ENCODE results near the gene NOPCHAP1. TPM values are rescaled to one million over a fixed set of nuclear protein-coding genes. Genes with fewer than 3 reads are reported as not detected.
"Not testable (repeated sequence)": the region's sequence is repeated elsewhere in the genome, so short reads cannot be mapped to it uniquely, and the experiment has no call there.

NOPCHAP1 gene
- 19.2 TPM for polyA plus RNA-seq (2013, experiment 1 of 4)
- polyA plus RNA-seq (2013, experiment 2 of 4) = 19.2 TPM
- polyA plus RNA-seq (2013, experiment 3 of 4) = 30.2 TPM
- 23.6 TPM for polyA plus RNA-seq (2013, experiment 4 of 4)

DNA sequence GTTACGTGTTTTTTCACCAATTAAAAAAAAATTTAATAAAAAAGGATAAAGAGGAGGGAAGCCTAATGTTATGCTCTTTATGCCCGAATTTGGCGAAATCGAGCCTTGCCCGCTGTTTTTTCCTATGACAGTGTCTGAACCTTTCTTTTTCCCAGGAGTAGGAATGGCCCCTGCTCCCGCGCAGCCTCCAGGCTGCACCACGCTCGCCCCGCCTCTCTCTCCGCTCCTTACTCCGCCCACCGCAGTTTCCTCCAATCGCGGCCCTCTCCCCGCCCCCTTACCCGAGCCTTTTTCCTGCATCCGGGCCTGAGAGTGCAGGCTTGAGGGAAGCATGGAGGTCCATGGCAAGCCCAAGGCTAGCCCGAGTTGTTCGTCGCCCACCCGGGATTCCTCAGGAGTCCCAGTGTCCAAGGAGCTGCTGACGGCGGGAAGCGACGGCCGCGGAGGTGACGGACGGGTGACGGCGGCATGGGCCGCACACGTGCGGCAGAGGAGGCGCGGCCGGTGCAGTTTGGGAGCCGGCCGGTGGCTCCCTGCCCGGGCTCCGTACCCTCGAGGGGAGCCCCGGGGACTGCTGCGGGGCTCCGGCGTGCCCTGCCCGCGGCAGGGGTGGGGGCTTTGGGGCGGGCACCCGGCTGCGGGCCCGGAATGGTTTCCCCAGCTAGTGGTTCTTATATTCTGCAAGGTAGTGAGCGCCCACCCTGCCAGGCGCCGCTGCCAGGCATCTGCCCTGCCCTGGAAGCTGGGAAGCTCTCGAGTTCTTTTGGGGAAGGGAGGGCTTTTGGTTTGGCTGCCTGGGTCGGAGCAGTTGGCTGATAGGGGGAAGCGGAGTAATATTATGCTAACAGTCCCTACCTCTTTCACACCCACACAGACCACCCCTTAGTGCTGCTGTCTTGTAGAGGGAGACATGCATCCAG is at the start of gene NOPCHAP1:
TSS of gene NOPCHAP1 (plus strand) at position 295 of the 920 bp plus-strand sequence. CDS start at position 332, 37 bp downstream.
- H3K27ac ChIP-seq (ENCODE audit: insufficient read depth, low read depth, low read length, poor library complexity, severe bottlenecking) = no peak within 1 kb of the TSS
- peak within 1 kb of the TSS; percentile 75 for H3K4me3 ChIP-seq (ENCODE audit: insufficient read depth, low read depth, low read length)
- no peaks in the 10 kb centered on the region for H3K36me3 ChIP-seq (ENCODE audit: control insufficient read depth, insufficient read depth, low read length)
- WGBS, 2 experiments = 1% methylated on average over 57 of the region's 59 CpGs
- H3K27me3 ChIP-seq (ENCODE audit: control insufficient read depth, insufficient read depth, low read length, poor library complexity, severe bottlenecking) = no peaks in the 10 kb centered on the region
- peaks cover 12% of the 10 kb centered on the region for H3K4me1 ChIP-seq (ENCODE audit: control insufficient read depth, insufficient read depth, low read length)
- no peaks in the 10 kb centered on the region for H3K9me3 ChIP-seq (ENCODE audit: control insufficient read depth, low read length)

DNA sequence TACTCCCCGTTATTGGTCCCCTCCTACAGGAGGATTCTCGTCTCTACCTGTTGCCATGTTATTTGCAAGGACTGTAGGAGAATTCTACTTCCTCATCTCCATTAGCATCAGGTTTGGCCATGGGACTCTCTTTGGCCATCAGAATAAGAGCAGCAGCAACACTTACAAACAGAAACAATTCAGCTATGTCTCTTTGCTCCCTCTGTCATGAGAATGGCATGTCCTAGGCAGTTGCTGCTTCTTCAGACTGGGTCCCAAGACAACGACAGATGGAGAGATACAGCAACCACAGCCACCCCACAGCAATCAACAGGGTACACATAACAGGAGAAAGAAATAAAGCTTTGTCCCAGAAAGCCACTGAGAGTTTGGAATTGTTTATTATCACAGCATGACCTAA is 47.7 kb upstream of the NOPCHAP1 start:
- Histone ChIP-seq H3K36me3 (ENCODE audit: control insufficient read depth, insufficient read depth, low read length) (no peaks in the 10 kb centered on the region), H3K27ac (ENCODE audit: insufficient read depth, low read depth, low read length, poor library complexity, severe bottlenecking) (no peak overlapping the region), H3K27me3 (ENCODE audit: control insufficient read depth, insufficient read depth, low read length, poor library complexity, severe bottlenecking) (no peaks in the 10 kb centered on the region), H3K4me3 (ENCODE audit: insufficient read depth, low read depth, low read length) (no peak overlapping the region), H3K4me1 (ENCODE audit: control insufficient read depth, insufficient read depth, low read length) (no peaks in the 10 kb centered on the region), H3K9me3 (ENCODE audit: control insufficient read depth, low read length) (no peaks in the 10 kb centered on the region)
- WGBS, 2 experiments = 55 to 67% methylated on average over 3 of the region's 3 CpGs

DNA sequence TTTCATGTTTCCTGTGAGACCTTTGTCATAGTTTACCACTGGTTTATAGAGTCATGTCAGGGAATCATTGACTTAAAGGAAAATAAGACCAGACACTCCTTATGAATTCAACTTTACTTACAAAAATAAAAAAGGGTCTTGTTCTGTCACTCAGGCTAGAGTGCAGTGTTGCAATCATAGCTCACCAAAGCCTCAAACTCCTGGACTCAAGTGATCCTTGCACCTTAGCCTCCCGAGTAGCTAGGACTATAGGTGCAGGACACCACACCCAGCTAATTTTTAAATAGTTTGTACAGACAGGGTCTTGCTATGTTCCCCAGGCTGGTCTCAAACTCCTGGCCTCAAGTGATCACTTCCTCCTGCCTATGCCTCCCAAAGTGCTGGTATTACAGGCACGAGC is 47.0 kb upstream of the NOPCHAP1 start:
- Histone ChIP-seq H3K9me3 (ENCODE audit: control insufficient read depth, low read length) (no peaks in the 10 kb centered on the region), H3K36me3 (ENCODE audit: control insufficient read depth, insufficient read depth, low read length) (no peaks in the 10 kb centered on the region), H3K27me3 (ENCODE audit: control insufficient read depth, insufficient read depth, low read length, poor library complexity, severe bottlenecking) (no peaks in the 10 kb centered on the region), H3K4me3 (ENCODE audit: insufficient read depth, low read depth, low read length) (no peak overlapping the region), H3K27ac (ENCODE audit: insufficient read depth, low read depth, low read length, poor library complexity, severe bottlenecking) (no peak overlapping the region), H3K4me1 (ENCODE audit: control insufficient read depth, insufficient read depth, low read length) (no peaks in the 10 kb centered on the region)
- WGBS, 2 experiments = 86 to 88% methylated on average over 1 of the region's 2 CpGs

GRCh38 chr12:104941454-104941853 is 44.7 kb upstream of the NOPCHAP1 start:
- Histone ChIP-seq H3K4me1 (ENCODE audit: control insufficient read depth, insufficient read depth, low read length) (no peaks in the 10 kb centered on the region), H3K9me3 (ENCODE audit: control insufficient read depth, low read length) (no peaks in the 10 kb centered on the region), H3K4me3 (ENCODE audit: insufficient read depth, low read depth, low read length) (no peak overlapping the region), H3K27ac (ENCODE audit: insufficient read depth, low read depth, low read length, poor library complexity, severe bottlenecking) (no peak overlapping the region), H3K36me3 (ENCODE audit: control insufficient read depth, insufficient read depth, low read length) (no peaks in the 10 kb centered on the region), H3K27me3 (ENCODE audit: control insufficient read depth, insufficient read depth, low read length, poor library complexity, severe bottlenecking) (no peaks in the 10 kb centered on the region)
- WGBS, 2 experiments = 100% methylated on average over 1 to 2 of the region's 3 CpGs

DNA sequence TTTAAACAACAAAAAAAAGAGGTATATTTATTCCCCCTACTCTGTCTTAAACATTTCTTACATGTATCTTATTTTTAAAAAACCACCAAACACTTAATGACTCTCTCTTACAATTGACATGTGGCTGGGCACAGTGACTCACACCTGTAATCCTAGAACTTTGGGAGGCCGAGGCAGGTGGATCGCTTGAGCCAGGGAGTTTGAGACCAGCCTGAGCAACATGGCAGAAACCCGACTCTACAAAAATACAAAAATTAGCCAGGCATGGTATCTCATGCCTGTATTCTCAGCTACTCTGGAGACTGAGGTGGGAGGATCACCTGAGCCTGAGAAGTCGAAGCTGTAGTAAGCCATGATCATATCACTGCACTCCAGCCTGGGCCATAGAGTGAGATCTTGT is 44.0 kb upstream of the NOPCHAP1 start:
- H3K4me3 ChIP-seq (ENCODE audit: insufficient read depth, low read depth, low read length) = no peak overlapping the region
- WGBS, 2 experiments = 93% methylated on average over 4 of the region's 4 CpGs
- no peaks in the 10 kb centered on the region for H3K27me3 ChIP-seq (ENCODE audit: control insufficient read depth, insufficient read depth, low read length, poor library complexity, severe bottlenecking)
- no peak overlapping the region for H3K27ac ChIP-seq (ENCODE audit: insufficient read depth, low read depth, low read length, poor library complexity, severe bottlenecking)
- no peaks in the 10 kb centered on the region for H3K9me3 ChIP-seq (ENCODE audit: control insufficient read depth, low read length)
- H3K36me3 ChIP-seq (ENCODE audit: control insufficient read depth, insufficient read depth, low read length) = no peaks in the 10 kb centered on the region
- no peaks in the 10 kb centered on the region for H3K4me1 ChIP-seq (ENCODE audit: control insufficient read depth, insufficient read depth, low read length)

DNA sequence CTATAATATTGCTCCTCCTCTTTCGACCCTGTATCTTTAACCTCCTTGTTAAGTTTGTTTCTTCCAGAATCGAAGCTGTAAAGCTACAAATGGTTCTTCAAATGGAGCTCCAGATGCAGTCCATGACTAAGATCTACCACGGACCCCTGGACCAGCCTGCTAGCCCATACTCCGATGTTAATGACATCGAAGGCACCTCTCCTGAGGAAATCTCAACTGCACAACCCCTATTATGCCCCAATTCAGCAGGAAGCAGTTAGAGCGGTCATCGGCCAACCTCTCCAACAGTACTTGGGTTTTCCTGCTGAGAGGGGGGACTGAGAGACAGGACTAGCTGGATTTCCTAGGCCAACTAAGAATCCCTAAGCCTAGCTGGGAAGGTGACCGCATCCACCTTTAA is 42.7 kb upstream of the NOPCHAP1 start:
- not testable (repeated sequence) for H3K27me3 ChIP-seq (ENCODE audit: control insufficient read depth, insufficient read depth, low read length, poor library complexity, severe bottlenecking); H3K36me3 ChIP-seq (ENCODE audit: control insufficient read depth, insufficient read depth, low read length); H3K27ac ChIP-seq (ENCODE audit: insufficient read depth, low read depth, low read length, poor library complexity, severe bottlenecking); H3K9me3 ChIP-seq (ENCODE audit: control insufficient read depth, low read length); H3K4me3 ChIP-seq (ENCODE audit: insufficient read depth, low read depth, low read length); H3K4me1 ChIP-seq (ENCODE audit: control insufficient read depth, insufficient read depth, low read length)
- 85 to 95% methylated on average over 8 of the region's 8 CpGs for WGBS, 2 experiments

GRCh38 chr12:104944252-104944651 is 41.9 kb upstream of the NOPCHAP1 start:
- no peaks in the 10 kb centered on the region for H3K27me3 ChIP-seq (ENCODE audit: control insufficient read depth, insufficient read depth, low read length, poor library complexity, severe bottlenecking)
- no peak overlapping the region for H3K27ac ChIP-seq (ENCODE audit: insufficient read depth, low read depth, low read length, poor library complexity, severe bottlenecking)
- no peaks in the 10 kb centered on the region for H3K36me3 ChIP-seq (ENCODE audit: control insufficient read depth, insufficient read depth, low read length)
- H3K9me3 ChIP-seq (ENCODE audit: control insufficient read depth, low read length) = no peaks in the 10 kb centered on the region
- 94% methylated on average over 3 of the region's 3 CpGs for WGBS, 2 experiments
- no peaks in the 10 kb centered on the region for H3K4me1 ChIP-seq (ENCODE audit: control insufficient read depth, insufficient read depth, low read length)
- no peak overlapping the region for H3K4me3 ChIP-seq (ENCODE audit: insufficient read depth, low read depth, low read length)

DNA sequence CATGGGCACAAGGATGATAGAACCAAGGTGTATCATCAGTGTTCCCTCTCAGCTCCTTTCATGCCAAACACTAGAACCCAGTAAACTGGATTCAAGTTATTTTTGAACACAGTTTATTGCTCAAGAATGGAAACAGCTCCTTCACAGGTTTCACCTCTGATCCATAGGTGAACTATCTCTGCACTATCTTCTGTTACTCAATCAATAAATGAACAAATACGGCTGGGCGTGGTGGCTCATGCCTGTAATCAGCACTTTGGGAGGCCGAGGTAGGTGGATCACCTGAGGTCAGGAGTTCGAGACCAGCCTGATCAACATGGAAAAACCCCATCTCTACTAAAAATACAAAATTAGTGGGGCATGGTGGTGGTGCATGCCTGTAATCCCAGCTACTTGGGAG is 37.4 kb upstream of the NOPCHAP1 start:
- H3K4me3 ChIP-seq (ENCODE audit: insufficient read depth, low read depth, low read length); H3K27ac ChIP-seq (ENCODE audit: insufficient read depth, low read depth, low read length, poor library complexity, severe bottlenecking); H3K27me3 ChIP-seq (ENCODE audit: control insufficient read depth, insufficient read depth, low read length, poor library complexity, severe bottlenecking); H3K9me3 ChIP-seq (ENCODE audit: control insufficient read depth, low read length); H3K36me3 ChIP-seq (ENCODE audit: control insufficient read depth, insufficient read depth, low read length); H3K4me1 ChIP-seq (ENCODE audit: control insufficient read depth, insufficient read depth, low read length): not testable (repeated sequence)
- 72 to 92% methylated on average over 3 to 4 of the region's 4 CpGs for WGBS, 2 experiments

DNA sequence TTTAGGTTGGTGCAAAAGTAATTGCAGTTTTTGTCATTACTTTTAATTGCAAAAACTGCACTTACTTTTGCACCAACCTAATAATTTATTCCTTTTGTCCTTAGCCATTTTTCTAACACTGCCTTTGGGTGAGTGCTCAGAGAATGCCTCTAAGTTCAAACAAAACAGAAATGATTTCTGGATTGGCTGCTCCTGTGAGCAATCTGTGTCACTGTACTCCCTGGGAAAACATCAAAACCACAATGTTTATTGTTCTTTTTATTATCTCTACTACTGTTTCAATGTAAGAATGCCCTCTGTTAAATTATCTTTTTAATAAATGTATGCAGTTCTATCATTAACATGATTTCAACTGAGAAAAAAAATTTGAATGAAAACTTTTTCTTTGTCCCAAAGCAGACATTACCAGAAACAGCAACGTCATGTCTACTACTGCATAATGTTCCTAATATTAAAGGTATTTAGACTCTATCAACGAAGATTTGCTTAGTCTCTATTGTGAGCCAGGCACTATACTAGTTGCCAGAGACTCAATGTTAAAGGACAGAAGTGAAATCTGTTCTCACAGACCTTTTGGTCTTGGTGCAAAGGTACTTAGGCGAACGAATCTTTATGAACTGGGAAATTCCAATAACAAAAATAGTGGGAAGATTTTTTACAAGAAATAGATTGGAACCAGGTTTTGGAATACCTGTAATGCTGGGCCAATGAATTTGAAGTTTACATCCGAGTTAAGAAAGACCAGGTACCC is 34.2 kb upstream of the NOPCHAP1 start:
- Histone ChIP-seq H3K4me3 (ENCODE audit: insufficient read depth, low read depth, low read length) (no peak overlapping the region), H3K9me3 (ENCODE audit: control insufficient read depth, low read length) (no peaks in the 10 kb centered on the region), H3K27ac (ENCODE audit: insufficient read depth, low read depth, low read length, poor library complexity, severe bottlenecking) (no peak overlapping the region), H3K4me1 (ENCODE audit: control insufficient read depth, insufficient read depth, low read length) (no peaks in the 10 kb centered on the region), H3K36me3 (ENCODE audit: control insufficient read depth, insufficient read depth, low read length) (no peaks in the 10 kb centered on the region), H3K27me3 (ENCODE audit: control insufficient read depth, insufficient read depth, low read length, poor library complexity, severe bottlenecking) (peaks cover 15% of the 10 kb centered on the region)
- 91 to 92% methylated on average over 4 to 5 of the region's 5 CpGs for WGBS, 2 experiments

GRCh38 chr12:104952816-104953215 is 33.3 kb upstream of the NOPCHAP1 start:
- Histone ChIP-seq H3K36me3 (ENCODE audit: control insufficient read depth, insufficient read depth, low read length) (no peaks in the 10 kb centered on the region), H3K27ac (ENCODE audit: insufficient read depth, low read depth, low read length, poor library complexity, severe bottlenecking) (no peak overlapping the region), H3K27me3 (ENCODE audit: control insufficient read depth, insufficient read depth, low read length, poor library complexity, severe bottlenecking) (peaks cover 24% of the 10 kb centered on the region), H3K9me3 (ENCODE audit: control insufficient read depth, low read length) (no peaks in the 10 kb centered on the region), H3K4me1 (ENCODE audit: control insufficient read depth, insufficient read depth, low read length) (no peaks in the 10 kb centered on the region), H3K4me3 (ENCODE audit: insufficient read depth, low read depth, low read length) (no peak overlapping the region)
- WGBS, 2 experiments = 84 to 92% methylated on average over 3 of the region's 3 CpGs
